Stomach (tissue), 4 donors: Measurements from ENCODE around the gene COBL.

Experiments
- EP300 ChIP-seq: sonication (generic); formaldehyde crosslinking; IDR thresholded peaks from one replicate; pipeline ENCODE4 v1.6.1; 2017; ENCODE audit warnings: antibody characterized with exemption
- POLR2AphosphoS5 ChIP-seq, 3 donors: sonication (generic); formaldehyde crosslinking; IDR thresholded peaks; one replicate each; pipeline ENCODE4 v1.6.1; 2016; ENCODE audit warnings: antibody characterized with exemption in 3 of 3

GRCh38 chr7:51356849-51357516 lies 40.4 kb upstream of the COBL start:
- TF ChIP-seq POLR2AphosphoS5 (IDR thresholded peaks at IDR 0.05): peak; percentile 37 to 91 (median 80)
- no peak for TF ChIP-seq EP300
